Neural progenitor cell (in vitro differentiated cells): ENCODE results near the gene CARF. TPM values are rescaled to one million over a fixed set of nuclear protein-coding genes. Genes with fewer than 3 reads are reported as not detected.

Experiments used
- DNase-seq: peaks from one replicate; pipeline ENCODE4 v3.0.0-alpha.2; 2016; ENCODE audit warnings: low spot score
- H2AFZ ChIP-seq: fragments of 200-600 bp; sonication (generic); replicated peaks from 2 replicates; pipeline ENCODE4 v1.6.1; 2016; ENCODE audit warnings: antibody characterized with exemption
- H3F3A ChIP-seq: fragments of 200-600 bp; sonication (generic); 2 replicates; pipeline ENCODE4 v1.6.1; 2016; ENCODE audit warnings: antibody characterized with exemption, low read depth
- H3K27ac ChIP-seq: fragments of 200-600 bp; sonication (generic); 2 replicates; pipeline ENCODE4 v1.5.1; 2016; ENCODE audit warnings: mild to moderate bottlenecking
- H3K27me3 ChIP-seq: fragments of 200-600 bp; sonication (generic); 2 replicates; pipeline ENCODE4 v1.6.1; 2016; ENCODE audit warnings: mild to moderate bottlenecking, moderate library complexity
- H3K36me3 ChIP-seq: fragments of 200-600 bp; sonication (generic); 2 replicates; pipeline ENCODE4 v1.5.1; 2016
- H3K4me1 ChIP-seq: fragments of 200-600 bp; sonication (generic); 2 replicates; pipeline ENCODE4 v1.6.1; 2016; ENCODE audit warnings: mixed run types
- H3K4me2 ChIP-seq: fragments of 200-600 bp; sonication (generic); 2 replicates; pipeline ENCODE4 v1.6.1; 2016
- H3K4me3 ChIP-seq: fragments of 200-600 bp; sonication (generic); 2 replicates; pipeline ENCODE4 v1.5.1; 2016
- H3K79me2 ChIP-seq: fragments of 200-600 bp; sonication (generic); 2 replicates; pipeline ENCODE4 v1.6.1; 2016; ENCODE audit warnings: low read depth
- H3K9ac ChIP-seq: fragments of 200-600 bp; sonication (generic); 2 replicates; pipeline ENCODE4 v1.6.1; 2016
- H3K9me3 ChIP-seq: fragments of 200-600 bp; sonication (generic); 2 replicates; pipeline ENCODE4 v1.5.1; 2016; ENCODE audit warnings: low read depth
- H4K20me1 ChIP-seq: fragments of 200-600 bp; sonication (generic); 2 replicates; pipeline ENCODE4 v1.6.1; 2016; ENCODE audit warnings: low read depth
- H3K27ac Mint-ChIP-seq: 3 replicates; pipeline ENCODE4 v1.8.0; 2021; ENCODE audit warnings: mixed read lengths
- H3K27me3 Mint-ChIP-seq: 2 replicates; pipeline ENCODE4 v1.8.0; 2022; ENCODE audit warnings: low read depth, mild to moderate bottlenecking, inconsistent platforms, moderate library complexity, mixed read lengths; ENCODE audit not compliant: insufficient read depth
- H3K36me3 Mint-ChIP-seq: 3 replicates; pipeline ENCODE4 v1.8.0; 2021; ENCODE audit warnings: mixed read lengths
- H3K4me1 Mint-ChIP-seq: 3 replicates; pipeline ENCODE4 v1.8.0; 2021; ENCODE audit warnings: mixed read lengths
- H3K4me3 Mint-ChIP-seq: 3 replicates; pipeline ENCODE4 v1.8.0; 2021; ENCODE audit warnings: mild to moderate bottlenecking, moderate library complexity, mixed read lengths
- H3K9me3 Mint-ChIP-seq: 3 replicates; pipeline ENCODE4 v1.8.0; 2020; ENCODE audit warnings: mixed read lengths
- CTCF ChIP-seq: fragments of 200-600 bp; sonication (generic); IDR thresholded peaks from 2 replicates; pipeline ENCODE4 v1.5.1; 2017; ENCODE audit warnings: antibody characterized with exemption, mild to moderate bottlenecking
- EZH2 ChIP-seq: fragments of 200-600 bp; sonication (generic); IDR thresholded peaks from 2 replicates; pipeline ENCODE4 v1.6.1; 2017; ENCODE audit warnings: antibody characterized with exemption, mild to moderate bottlenecking, moderate library complexity
- EZH2phosphoT487 ChIP-seq: fragments of 200-600 bp; sonication (generic); IDR thresholded peaks from 2 replicates; pipeline ENCODE4 v1.6.1; 2017; ENCODE audit warnings: antibody characterized with exemption
- total RNA-seq: library from RNA; depleted of rRNA; stranded (reverse); fragments of >200 nt; gene quantifications from 2 replicates; pipeline ENCODE4 v1.2.3, GENCODE V29; 2015; ENCODE audit warnings: low replicate concordance

Gene CARF
- total RNA-seq, 1 donor from 2014 or later: 30.9 TPM

DNA sequence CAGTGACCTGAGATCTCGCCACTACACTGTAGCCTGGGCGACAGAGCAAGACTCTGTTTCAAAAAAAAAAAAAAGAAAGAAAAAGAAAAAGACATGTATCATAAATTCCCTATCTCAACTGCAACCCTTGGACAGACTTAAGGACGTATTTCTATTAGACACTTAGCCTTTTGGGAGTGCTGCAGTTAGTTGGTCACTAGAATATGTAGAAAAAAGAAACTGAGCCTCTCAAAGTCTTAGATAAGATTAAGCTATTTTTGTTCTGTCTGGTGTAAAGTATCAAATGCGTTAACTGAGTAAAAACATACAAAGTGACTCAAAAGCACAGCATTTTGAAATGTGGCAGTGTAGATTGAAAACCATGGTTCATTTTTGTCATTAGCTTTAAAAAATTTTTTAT is 109.9 kb downstream of the CARF start:
- no peaks in the 10 kb centered on the region for H4K20me1 ChIP-seq
- Mint-ChIP-seq H3K4me1 (peaks cover 19% of the 10 kb centered on the region), H3K9me3 (no peaks in the 10 kb centered on the region), H3K4me3 (no peak overlapping the region), H3K27ac (no peak overlapping the region), H3K36me3 (peaks cover 3% of the 10 kb centered on the region), H3K27me3 (peaks cover 2% of the 10 kb centered on the region)
- H3K9ac ChIP-seq: no peak overlapping the region
- DNase-seq: no peak
- no peak overlapping the region for H2AFZ ChIP-seq
- TF ChIP-seq EZH2 (no peak), EZH2phosphoT487 (no peak), CTCF (no peak)
- H3K4me2 ChIP-seq: no peak overlapping the region
- H3K27me3 ChIP-seq: no peaks in the 10 kb centered on the region
- H3K4me3 ChIP-seq: no peak overlapping the region
- no peaks in the 10 kb centered on the region for H3F3A ChIP-seq
- peaks cover 16% of the 10 kb centered on the region for H3K79me2 ChIP-seq
- H3K9me3 ChIP-seq: no peaks in the 10 kb centered on the region
- H3K4me1 ChIP-seq: peaks cover 8% of the 10 kb centered on the region
- no peaks in the 10 kb centered on the region for H3K36me3 ChIP-seq
- H3K27ac ChIP-seq: no peak overlapping the region

GRCh38 chr2:203022751-203023150 is 110.7 kb downstream of the CARF start:
- H3K4me3 Mint-ChIP-seq: no peak overlapping the region
- H3K27me3 Mint-ChIP-seq: peaks cover 2% of the 10 kb centered on the region
- H3K36me3 Mint-ChIP-seq: peaks cover 3% of the 10 kb centered on the region
- no peak overlapping the region for H2AFZ ChIP-seq
- H3K4me1 ChIP-seq: peaks cover under 1% of the 10 kb centered on the region
- no peaks in the 10 kb centered on the region for H3K27me3 ChIP-seq
- no peak for DNase-seq
- no peak overlapping the region for H3K9ac ChIP-seq
- no peak overlapping the region for H3K4me2 ChIP-seq
- no peaks in the 10 kb centered on the region for H3K9me3 Mint-ChIP-seq
- no peaks in the 10 kb centered on the region for H3K9me3 ChIP-seq
- no peak overlapping the region for H3K27ac Mint-ChIP-seq
- TF ChIP-seq CTCF (no peak), EZH2phosphoT487 (no peak), EZH2 (no peak)
- H3F3A ChIP-seq: no peaks in the 10 kb centered on the region
- H3K79me2 ChIP-seq: peaks cover 13% of the 10 kb centered on the region
- H3K4me1 Mint-ChIP-seq: peaks cover 16% of the 10 kb centered on the region
- no peak overlapping the region for H3K27ac ChIP-seq
- no peaks in the 10 kb centered on the region for H4K20me1 ChIP-seq
- H3K36me3 ChIP-seq: no peaks in the 10 kb centered on the region
- H3K4me3 ChIP-seq: no peak overlapping the region

- Mint-ChIP-seq H3K27ac (no peak overlapping the region), H3K4me1 (no peaks in the 10 kb centered on the region), H3K27me3 (peaks cover 2% of the 10 kb centered on the region), H3K4me3 (no peak overlapping the region), H3K9me3 (no peaks in the 10 kb centered on the region), H3K36me3 (peaks cover 3% of the 10 kb centered on the region)
- H3K27me3 ChIP-seq: no peaks in the 10 kb centered on the region
- no peak for DNase-seq
- H3K79me2 ChIP-seq: no peaks in the 10 kb centered on the region
- H3K36me3 ChIP-seq: no peaks in the 10 kb centered on the region
- H3F3A ChIP-seq: no peaks in the 10 kb centered on the region
- no peaks in the 10 kb centered on the region for H4K20me1 ChIP-seq
- no peak overlapping the region for H3K4me3 ChIP-seq
- H3K4me2 ChIP-seq: no peak overlapping the region
- no peak overlapping the region for H3K27ac ChIP-seq
- H3K9me3 ChIP-seq: no peaks in the 10 kb centered on the region
- TF ChIP-seq CTCF (no peak), EZH2 (no peak), EZH2phosphoT487 (no peak)
- no peaks in the 10 kb centered on the region for H3K4me1 ChIP-seq
- no peak overlapping the region for H2AFZ ChIP-seq
- no peak overlapping the region for H3K9ac ChIP-seq
These were observed 113.5 kb downstream of the CARF start for GRCh38 chr2:203025592-203025991.
